NK-92 (cell line): Measurements from ENCODE around the gene MX1.

Experiments used
- DNase-seq: peaks from one replicate; lab custom pipeline; 2025; ENCODE audit not compliant: unreplicated experiment; lab: John Stamatoyannopoulos, UW

Gene MX1

GRCh38 chr21:41425954-41426675 is at the start of gene MX1:
MX1 (plus strand) TSS chr21:41426239; CDS start chr21:41432071, 5,832 bp downstream.
- DNase-seq, result no peak

GRCh38 chr21:41377715-41378114 is 48.3 kb upstream of the MX1 start:
- no peak for DNase-seq

GRCh38 chr21:41378849-41379248 is 47.2 kb upstream of the MX1 start:
- DNase-seq, result no peak

DNA sequence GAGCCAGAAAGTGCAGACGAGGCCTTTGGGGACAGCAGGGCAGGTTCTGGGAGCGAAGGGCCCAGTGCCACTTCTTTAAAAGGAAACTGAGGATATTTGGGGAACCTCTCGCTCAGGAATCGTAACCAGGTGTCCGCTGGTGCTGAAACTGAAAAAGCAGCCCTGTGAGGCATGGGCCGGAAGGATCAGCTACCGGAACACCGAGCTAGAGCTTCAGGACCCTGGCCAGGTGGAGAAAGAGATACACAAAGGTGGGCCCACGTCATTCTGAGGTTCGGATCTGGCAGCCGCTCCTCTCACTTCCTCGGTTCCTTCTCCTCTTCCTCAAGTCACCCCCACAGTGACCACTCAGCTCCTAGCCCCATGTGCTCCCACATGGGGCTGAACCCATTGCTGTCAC is 46.1 kb upstream of the MX1 start:
- no peak for DNase-seq

DNA sequence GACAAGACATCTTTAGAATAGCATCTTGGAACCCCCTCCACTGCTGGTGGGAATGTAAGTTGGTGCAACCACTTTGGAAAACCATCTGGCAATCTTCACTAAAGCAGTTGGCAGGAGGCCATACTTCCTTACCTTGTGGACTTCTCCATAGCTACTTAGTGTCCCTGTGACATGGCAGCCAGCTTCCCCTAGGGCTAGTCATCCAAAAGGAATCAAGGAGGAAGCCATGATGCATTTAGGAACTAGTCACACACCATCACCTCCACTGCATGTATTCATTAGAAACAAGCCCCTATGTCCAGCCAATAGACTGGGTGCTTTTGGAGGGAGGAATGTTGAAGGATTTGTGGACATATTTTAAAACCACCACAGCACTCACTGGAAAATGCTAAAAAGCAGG is 44.3 kb upstream of the MX1 start:
- no peak for DNase-seq

- no peak for DNase-seq
Measured at GRCh38 chr21:41387042-41387819, 38.8 kb upstream of the MX1 start.

- DNase-seq, result no peak
Measured at GRCh38 chr21:41387824-41388223, 38.2 kb upstream of the MX1 start.

GRCh38 chr21:41388259-41388658 is 37.8 kb upstream of the MX1 start:
- no peak for DNase-seq

DNA sequence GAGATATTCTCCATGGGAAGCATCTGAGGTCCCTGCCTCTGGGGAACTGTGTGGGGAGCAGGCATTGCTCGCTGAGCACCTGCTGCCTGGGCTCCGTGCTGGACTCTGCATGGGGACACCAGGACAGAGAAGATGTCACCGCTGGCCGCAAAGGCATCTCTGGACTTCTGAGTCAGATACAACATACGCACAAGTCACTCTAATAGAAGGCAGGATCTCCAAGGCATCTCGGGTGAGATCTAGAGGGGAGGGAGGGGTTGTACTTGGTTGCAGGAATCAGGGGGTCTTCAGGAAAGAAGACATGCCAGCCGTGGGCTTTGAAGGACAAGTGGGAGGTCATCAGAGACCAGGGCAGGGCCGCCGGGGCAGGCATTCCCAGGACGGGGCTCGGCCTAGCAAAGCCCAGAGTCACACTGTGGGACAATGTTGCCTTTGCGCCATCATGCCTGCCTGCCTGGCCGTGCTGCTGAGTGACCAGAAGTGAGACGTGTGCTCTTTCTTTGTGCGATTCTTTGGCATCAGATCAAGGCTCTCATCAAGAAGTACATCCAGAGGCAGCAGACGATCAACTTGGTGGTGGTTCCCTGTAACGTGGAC is 35.9 kb upstream of the MX1 start:
- DNase-seq, result no peak

GRCh38 chr21:41393876-41394465 is 32.1 kb upstream of the MX1 start:
- no peak for DNase-seq

- DNase-seq, result no peak
Measured at GRCh38 chr21:41396558-41397075, 29.4 kb upstream of the MX1 start.

GRCh38 chr21:41397471-41397891 is 28.6 kb upstream of the MX1 start:
- no peak for DNase-seq

DNA sequence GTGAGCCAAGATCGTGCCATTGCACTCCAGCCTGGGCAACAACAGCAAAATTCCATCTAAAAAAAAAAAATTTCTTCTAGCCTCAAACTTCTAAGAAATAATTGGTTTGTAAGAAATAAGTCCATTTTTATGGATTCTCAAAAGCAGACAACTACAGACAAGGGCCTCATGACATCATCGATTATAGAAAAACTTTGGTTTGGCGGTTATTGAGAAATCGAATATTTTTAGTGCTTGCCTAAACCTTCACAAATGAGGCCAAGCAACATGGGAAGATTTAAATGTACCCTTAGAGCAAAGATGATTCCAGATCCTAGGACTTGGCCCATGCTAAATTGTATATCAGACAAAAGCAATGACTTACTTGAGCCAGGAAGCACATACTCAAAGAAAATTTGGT is 27.8 kb upstream of the MX1 start:
- no peak for DNase-seq

- DNase-seq, result no peak
Measured at GRCh38 chr21:41398831-41399230, 27.2 kb upstream of the MX1 start.

DNA sequence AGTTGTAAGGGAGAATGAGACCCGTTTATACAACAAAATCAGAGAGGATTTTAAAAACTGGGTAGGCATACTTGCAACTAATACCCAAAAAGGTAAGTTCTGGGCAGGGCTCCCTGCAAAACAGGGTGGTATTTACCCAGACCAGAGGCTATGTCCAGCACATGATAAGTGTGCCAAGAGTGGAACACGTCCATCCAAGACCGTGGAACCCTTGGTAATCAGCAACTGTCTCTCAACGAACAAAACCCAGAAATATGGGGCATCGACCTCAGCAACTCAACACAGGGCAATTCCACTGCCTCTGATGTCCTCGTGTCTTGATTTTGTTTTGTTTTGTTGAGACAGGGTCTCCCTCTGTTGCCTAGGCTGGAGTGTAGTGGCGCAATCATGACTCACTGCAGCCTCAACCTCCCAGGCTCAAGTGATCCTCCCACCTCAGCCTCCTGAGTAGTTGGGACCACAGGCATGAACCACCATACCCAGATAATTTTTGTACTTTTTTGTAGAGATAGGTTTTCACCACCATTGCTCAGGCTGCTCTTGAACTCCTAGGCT is 26.7 kb upstream of the MX1 start:
- no peak for DNase-seq

DNA sequence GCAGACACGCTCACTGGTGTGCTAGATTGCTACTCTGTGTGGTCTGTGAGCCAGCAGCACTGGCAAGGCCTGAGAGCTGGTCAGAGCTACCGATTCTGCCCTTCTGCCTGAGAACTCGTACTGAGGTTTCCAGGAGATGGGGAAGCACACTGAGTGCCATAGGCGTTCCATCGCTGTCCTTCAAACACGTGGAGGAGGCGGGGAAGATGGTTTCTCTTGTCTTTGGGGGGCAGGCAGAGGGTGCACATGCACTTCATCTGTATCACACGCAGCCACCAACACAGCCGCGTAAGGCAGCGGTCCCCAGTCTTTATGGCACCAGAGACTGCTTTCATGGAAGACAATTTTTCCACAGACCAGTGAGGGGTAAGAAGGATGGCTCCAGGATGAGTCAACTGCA is 23.8 kb upstream of the MX1 start:
- DNase-seq, result no peak

DNA sequence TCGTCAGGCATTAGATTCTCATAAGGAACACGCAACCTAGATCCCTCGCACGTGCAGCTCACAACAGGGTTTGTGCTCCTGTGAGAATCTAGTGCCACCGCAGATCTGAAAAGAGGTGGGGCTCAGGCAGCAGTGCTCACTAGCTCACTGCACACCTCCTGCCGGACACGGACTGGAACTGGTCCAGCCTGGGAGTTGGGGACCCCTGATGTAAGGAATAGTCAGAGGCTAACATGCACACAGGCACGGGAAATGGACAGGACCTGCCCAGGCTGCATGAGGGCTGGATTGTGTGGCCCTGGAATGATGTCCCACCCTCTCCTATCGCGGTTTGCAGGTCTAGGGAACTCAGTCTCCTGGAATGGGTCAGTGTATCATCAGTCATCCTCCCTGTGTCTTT is 23.2 kb upstream of the MX1 start:
- no peak for DNase-seq

- no peak for DNase-seq
Measured at GRCh38 chr21:41403331-41403730, 22.7 kb upstream of the MX1 start.

GRCh38 chr21:41403966-41404365 is 22.1 kb upstream of the MX1 start:
- DNase-seq, result no peak

DNA sequence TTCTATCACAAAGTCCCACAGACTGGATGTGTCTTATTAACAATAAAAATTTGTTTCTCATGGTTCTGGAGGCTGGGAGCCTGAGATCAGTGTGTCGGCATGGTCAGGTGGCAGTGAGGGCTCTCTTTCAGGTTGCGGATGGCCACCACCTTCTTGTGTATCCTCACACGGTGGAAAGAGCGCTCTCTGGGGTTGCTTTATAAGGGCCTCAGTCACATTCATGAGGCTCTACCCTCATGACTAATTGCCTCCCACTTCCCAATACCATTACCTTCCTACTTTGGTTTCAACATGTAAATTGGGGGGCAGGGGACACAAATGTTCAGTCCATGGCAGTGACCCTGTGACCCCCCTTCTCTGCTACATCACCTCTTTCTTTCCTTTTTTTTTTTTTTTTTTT is 20.7 kb upstream of the MX1 start:
- DNase-seq, result no peak

DNA sequence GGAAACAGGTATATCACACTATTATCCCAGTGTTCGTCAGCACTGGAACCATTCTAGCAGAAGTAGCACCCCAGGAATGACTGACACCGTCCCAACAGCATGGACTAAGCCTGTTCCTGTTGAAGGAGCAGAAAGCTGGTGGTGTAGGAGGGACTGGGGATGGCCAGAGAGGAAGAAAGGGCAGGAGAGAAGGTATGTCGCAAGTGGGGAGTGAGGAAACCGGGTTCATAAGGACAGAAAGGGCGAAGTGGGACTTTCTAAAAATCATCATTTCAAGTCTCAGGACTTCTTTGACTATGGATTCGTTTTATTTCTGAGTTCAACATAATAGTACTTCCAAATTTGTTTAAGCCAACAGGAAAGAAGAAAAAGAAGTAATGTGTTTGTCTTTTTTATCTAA is 19.7 kb upstream of the MX1 start:
- DNase-seq, result no peak
